Uterus (tissue), 4 donors: ENCODE data around the gene CSF1. TPM values are rescaled to one million over a fixed set of nuclear protein-coding genes. Genes with fewer than 3 reads are reported as not detected.

ENCODE experiments used
- DNase-seq, 2 donors: peaks; one replicate each; pipeline ENCODE4 v3.0.0-alpha.2; 2019 to 2020
- H3K27ac ChIP-seq, 2 donors: fragments of 200-600 bp; sonication (generic); 1 replicate in 1 of 2; 2 replicates in 1 of 2; pipeline ENCODE4 v1.5.1; 2016 to 2018
- H3K27me3 ChIP-seq, 2 donors: fragments of 200-600 bp; sonication (generic); one replicate each; pipeline ENCODE4 v1.5.1; 2018 to 2019; ENCODE audit warnings: control low read depth in 1 of 2
- H3K36me3 ChIP-seq, 2 donors: fragments of 200-600 bp; sonication (generic); one replicate each; pipeline ENCODE4 v1.5.1; 2019; ENCODE audit warnings: control low read depth in 1 of 2
- H3K4me1 ChIP-seq, 2 donors: fragments of 200-600 bp; sonication (generic); one replicate each; pipeline ENCODE4 v1.5.1; 2018 to 2019; ENCODE audit warnings: control low read depth in 1 of 2
- H3K4me3 ChIP-seq, 2 donors: fragments of 200-600 bp; sonication (generic); 1 replicate in 1 of 2; 2 replicates in 1 of 2; pipeline ENCODE4 v1.5.1; 2018 to 2019; ENCODE audit warnings: mild to moderate bottlenecking in 1 of 2
- H3K9me3 ChIP-seq, 2 donors: fragments of 200-600 bp; sonication (generic); one replicate each; pipeline ENCODE4 v1.5.1; 2019; ENCODE audit warnings: control low read depth in 1 of 2
- CTCF ChIP-seq, 4 experiments: fragments of 200-600 bp in 2 of 4; fragments of 450-650 bp in 2 of 4; sonication (generic) in 2 of 4; IDR thresholded peaks; one replicate each; pipeline ENCODE4 v1.5.1; 2016 to 2019; ENCODE audit warnings: antibody characterized with exemption in 4 of 4, mild to moderate bottlenecking in 2 of 4, moderate library complexity in 1 of 4
- POLR2A ChIP-seq, 2 donors: fragments of 450-650 bp; IDR thresholded peaks; one replicate each; pipeline ENCODE4 v1.6.1; 2016; ENCODE audit warnings: antibody characterized with exemption in 2 of 2, mild to moderate bottlenecking in 1 of 2, moderate library complexity in 1 of 2
- intact Hi-C: fragments of 100-400 bp; cut with DNase I; formaldehyde crosslinking; loops from one replicate; pipeline ENCODE4 v1.15.1; 2023; ENCODE audit warnings: low total_unique reads
- total RNA-seq, 4 donors: library from RNA; depleted of rRNA in 3 of 4; stranded (reverse); fragments of >200 nt in 3 of 4; gene quantifications; one replicate each; pipeline versions ENCODE4 v1.1.0 to v1.2.4, GENCODE V29; 2014 to 2023
- donor health status: DM: yes; HTN: yes; CAD: no.

Gene CSF1
- total RNA-seq, 4 donors from 2014 or later: 19.8 to 48.2 (median 34.2) TPM

- H3K27ac ChIP-seq: no peak overlapping the region
- H3K9me3 ChIP-seq: no peaks in the 10 kb centered on the region
- no peaks in the 10 kb centered on the region for H3K4me1 ChIP-seq
- H3K4me3 ChIP-seq: no peak overlapping the region
- no peaks in the 10 kb centered on the region for H3K27me3 ChIP-seq
- DNase-seq: no peak
- no peak for TF ChIP-seq CTCF (IDR thresholded peaks at IDR 0.05)
- no peak for TF ChIP-seq POLR2A (IDR thresholded peaks at IDR 0.05)
- intact Hi-C loops: no loop called here
- no peaks in the 10 kb centered on the region for H3K36me3 ChIP-seq
These were observed 13.2 kb upstream of the CSF1 start for GRCh38 chr1:109897259-109897955.

GRCh38 chr1:109898842-109899241 is 11.8 kb upstream of the CSF1 start:
- Histone ChIP-seq H3K9me3 (no peaks in the 10 kb centered on the region), H3K27me3 (no peaks in the 10 kb centered on the region), H3K27ac (no peak overlapping the region), H3K4me1 (no peaks in the 10 kb centered on the region), H3K4me3 (no peak overlapping the region), H3K36me3 (no peaks in the 10 kb centered on the region)
- intact Hi-C loops: no loop called here
- no peak for TF ChIP-seq CTCF (IDR thresholded peaks at IDR 0.05)
- no peak for TF ChIP-seq POLR2A (IDR thresholded peaks at IDR 0.05)
- DNase-seq: no peak

- no peaks in the 10 kb centered on the region for H3K27me3 ChIP-seq
- no peaks in the 10 kb centered on the region for H3K36me3 ChIP-seq
- TF ChIP-seq CTCF (IDR thresholded peaks at IDR 0.05) (no peak), POLR2A (IDR thresholded peaks at IDR 0.05) (no peak)
- no peaks in the 10 kb centered on the region for H3K9me3 ChIP-seq
- H3K4me3 ChIP-seq: no peak overlapping the region
- intact Hi-C loops: no loop called here
- H3K4me1 ChIP-seq: no peaks in the 10 kb centered on the region
- DNase-seq: no peak
- no peak overlapping the region for H3K27ac ChIP-seq
These were observed 9.5 kb upstream of the CSF1 start for GRCh38 chr1:109901141-109901523.

- intact Hi-C loops: no loop called here
- Histone ChIP-seq H3K27me3 (no peaks in the 10 kb centered on the region), H3K36me3 (no peaks in the 10 kb centered on the region), H3K27ac (no peak overlapping the region), H3K4me3 (no peak overlapping the region), H3K4me1 (no peaks in the 10 kb centered on the region), H3K9me3 (no peaks in the 10 kb centered on the region)
- DNase-seq: no peak
- TF ChIP-seq POLR2A (IDR thresholded peaks at IDR 0.05) (no peak), CTCF (IDR thresholded peaks at IDR 0.05) (no peak)
These were observed 9.0 kb upstream of the CSF1 start for GRCh38 chr1:109901524-109902145.

- Histone ChIP-seq H3K27ac (no peak overlapping the region), H3K9me3 (no peaks in the 10 kb centered on the region), H3K27me3 (no peaks in the 10 kb centered on the region), H3K36me3 (no peaks in the 10 kb centered on the region), H3K4me1 (no peaks in the 10 kb centered on the region), H3K4me3 (no peak overlapping the region)
- intact Hi-C loops: no loop called here
- DNase-seq: no peak
- TF ChIP-seq POLR2A (IDR thresholded peaks at IDR 0.05) (no peak), CTCF (IDR thresholded peaks at IDR 0.05) (no peak)
These were observed 8.3 kb upstream of the CSF1 start for GRCh38 chr1:109902204-109902985.
